Measurements from ENCODE around the gene FRMD4B.
"Not testable (repeated sequence)": the region's sequence is repeated elsewhere in the genome, so short reads cannot be mapped to it uniquely, and the experiment has no call there.

FRMD4B gene

DNA sequence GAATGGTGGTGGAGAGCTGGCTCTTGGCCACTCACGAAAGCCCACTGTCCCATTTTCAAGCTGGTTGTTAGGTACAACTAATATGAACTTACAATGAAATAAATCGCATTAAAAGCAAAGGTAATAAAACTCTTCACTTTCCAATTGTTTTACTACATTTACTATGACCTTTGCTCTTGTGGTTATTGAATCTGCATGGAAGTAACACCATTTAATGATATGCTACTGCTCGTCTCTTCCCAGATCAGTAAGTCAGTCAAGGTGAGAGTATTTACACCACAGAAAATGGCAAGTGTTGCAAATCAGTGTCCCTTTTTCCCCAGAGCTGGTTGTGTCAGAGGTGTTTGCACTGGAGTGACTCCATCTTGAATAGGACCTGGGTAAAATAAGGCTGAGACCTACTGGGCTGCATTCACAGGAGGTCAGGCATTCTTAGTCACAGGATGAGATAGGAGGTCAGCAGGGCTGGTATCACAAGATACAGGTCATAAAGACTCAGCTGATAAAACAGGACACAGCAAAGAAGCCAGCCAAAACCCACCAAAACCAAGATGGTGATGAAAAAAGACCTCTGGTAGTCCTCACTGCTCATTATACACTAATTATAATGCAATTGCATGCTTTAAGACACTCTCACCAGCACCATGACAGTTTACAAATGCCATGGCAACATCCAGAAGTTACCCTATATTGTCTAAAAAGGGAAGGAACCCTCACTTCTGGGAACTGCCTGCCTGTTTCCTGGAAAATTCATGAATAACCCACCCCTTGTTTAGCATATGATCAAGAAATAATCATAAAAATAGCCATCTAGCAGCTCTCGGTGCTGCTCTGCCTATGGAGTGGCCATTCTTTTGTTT is 57.6 kb downstream of the FRMD4B start:
- Histone ChIP-seq H3K9ac (ENCODE audit: low read depth in 1 of 2, low read length in 2 of 2) (no peak overlapping the region), H3K9me3 (ENCODE audit: control insufficient read depth in 2 of 2, low read length in 2 of 2) (no peaks in the 10 kb centered on the region), H3K36me3 (ENCODE audit: control insufficient read depth in 2 of 2, insufficient read depth in 2 of 2, low read length in 2 of 2) (no peaks in the 10 kb centered on the region), H3K4me3 (ENCODE audit: low read length in 2 of 2) (no peak overlapping the region), H3K4me1 (ENCODE audit: control insufficient read depth in 2 of 2, insufficient read depth in 2 of 2, low read length in 2 of 2) (peaks cover 3 to 12% of the 10 kb centered on the region in 2 donors), H3K27ac (ENCODE audit: low read depth in 2 of 2, low read length in 2 of 2) (no peak overlapping the region), H3K27me3 (ENCODE audit: control insufficient read depth in 2 of 2, insufficient read depth in 2 of 2, low read length in 2 of 2) (no peaks in the 10 kb centered on the region)

GRCh38 chr3:69326855-69327300 is 59.0 kb downstream of the FRMD4B start:
- no peak overlapping the region for H3K4me3 ChIP-seq (ENCODE audit: low read length in 2 of 2)
- no peaks in the 10 kb centered on the region for H3K27me3 ChIP-seq (ENCODE audit: control insufficient read depth in 2 of 2, insufficient read depth in 2 of 2, low read length in 2 of 2)
- H3K9me3 ChIP-seq (ENCODE audit: control insufficient read depth in 2 of 2, low read length in 2 of 2) = no peaks in the 10 kb centered on the region
- H3K9ac ChIP-seq (ENCODE audit: low read depth in 1 of 2, low read length in 2 of 2) = no peak overlapping the region
- H3K27ac ChIP-seq (ENCODE audit: low read depth in 2 of 2, low read length in 2 of 2) = peak overlapping the region; percentile 31 to 62
- H3K36me3 ChIP-seq (ENCODE audit: control insufficient read depth in 2 of 2, insufficient read depth in 2 of 2, low read length in 2 of 2) = no peaks in the 10 kb centered on the region
- peaks cover 3 to 12% of the 10 kb centered on the region in 2 donors for H3K4me1 ChIP-seq (ENCODE audit: control insufficient read depth in 2 of 2, insufficient read depth in 2 of 2, low read length in 2 of 2)

DNA sequence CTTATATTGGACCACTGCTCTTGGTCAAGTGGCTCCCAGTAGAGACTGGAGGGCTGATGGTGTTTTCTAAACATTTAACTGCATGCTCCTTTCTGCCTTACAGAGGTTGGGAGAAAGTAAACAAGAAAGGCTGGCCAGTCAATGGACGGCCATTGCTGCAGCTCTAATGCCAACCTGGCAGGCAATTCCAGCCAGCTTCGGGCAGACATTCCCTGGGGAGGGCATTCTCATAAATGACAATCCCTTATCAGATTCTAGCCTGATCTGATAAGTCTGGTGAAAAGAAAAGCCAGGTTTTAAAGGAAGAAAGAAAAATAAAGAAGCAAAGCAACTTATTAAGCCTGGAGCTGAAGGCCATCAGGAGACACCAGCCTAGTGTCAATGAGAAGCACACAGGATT is 60.7 kb downstream of the FRMD4B start:
- Histone ChIP-seq H3K9ac (ENCODE audit: low read depth in 1 of 2, low read length in 2 of 2) (no peak overlapping the region), H3K4me1 (ENCODE audit: control insufficient read depth in 2 of 2, insufficient read depth in 2 of 2, low read length in 2 of 2) (peaks cover 3 to 12% of the 10 kb centered on the region in 2 donors), H3K9me3 (ENCODE audit: control insufficient read depth in 2 of 2, low read length in 2 of 2) (no peaks in the 10 kb centered on the region), H3K4me3 (ENCODE audit: low read length in 2 of 2) (no peak overlapping the region), H3K27ac (ENCODE audit: low read depth in 2 of 2, low read length in 2 of 2) (peak overlapping the region in 1 of 2 donors; percentile 1), H3K27me3 (ENCODE audit: control insufficient read depth in 2 of 2, insufficient read depth in 2 of 2, low read length in 2 of 2) (no peaks in the 10 kb centered on the region), H3K36me3 (ENCODE audit: control insufficient read depth in 2 of 2, insufficient read depth in 2 of 2, low read length in 2 of 2) (no peaks in the 10 kb centered on the region)

DNA sequence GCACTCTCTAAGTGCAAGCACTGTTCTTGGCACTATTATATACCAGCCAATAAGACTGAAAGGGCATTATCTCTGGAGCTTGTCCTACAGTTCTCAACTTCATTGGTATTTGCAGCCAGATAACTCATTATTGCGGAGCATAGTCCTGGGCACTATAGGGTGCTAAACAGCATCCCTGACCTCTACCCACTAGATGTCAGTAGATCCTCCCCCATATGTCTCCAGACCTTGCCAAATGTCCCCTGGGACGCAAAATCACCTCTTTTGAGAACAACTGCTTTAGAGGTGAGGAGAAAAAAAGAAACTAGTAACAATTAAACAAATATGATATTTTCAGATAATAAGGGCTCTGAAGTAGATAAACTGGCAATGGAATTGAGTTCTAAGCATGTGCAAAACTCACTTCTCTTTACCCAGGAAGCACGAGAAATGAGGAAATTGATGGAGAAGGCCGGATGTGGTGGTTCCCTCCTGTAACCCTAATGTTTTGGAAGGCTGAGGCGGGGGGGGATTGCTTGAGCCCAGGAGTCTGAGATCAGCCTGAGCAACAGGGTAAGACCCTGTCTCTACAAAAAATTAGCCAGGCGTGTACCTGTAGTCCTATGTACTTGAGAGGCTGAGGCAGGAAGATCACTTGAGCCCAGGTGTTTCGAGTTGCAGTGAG is 61.4 kb downstream of the FRMD4B start:
- no peaks in the 10 kb centered on the region for H3K27me3 ChIP-seq (ENCODE audit: control insufficient read depth in 2 of 2, insufficient read depth in 2 of 2, low read length in 2 of 2)
- H3K27ac ChIP-seq (ENCODE audit: low read depth in 2 of 2, low read length in 2 of 2) = no peak overlapping the region
- H3K9me3 ChIP-seq (ENCODE audit: control insufficient read depth in 2 of 2, low read length in 2 of 2) = no peaks in the 10 kb centered on the region
- H3K4me1 ChIP-seq (ENCODE audit: control insufficient read depth in 2 of 2, insufficient read depth in 2 of 2, low read length in 2 of 2) = peaks cover 3 to 12% of the 10 kb centered on the region in 2 donors
- H3K4me3 ChIP-seq (ENCODE audit: low read length in 2 of 2) = no peak overlapping the region
- no peaks in the 10 kb centered on the region for H3K36me3 ChIP-seq (ENCODE audit: control insufficient read depth in 2 of 2, insufficient read depth in 2 of 2, low read length in 2 of 2)
- H3K9ac ChIP-seq (ENCODE audit: low read depth in 1 of 2, low read length in 2 of 2) = no peak overlapping the region

DNA sequence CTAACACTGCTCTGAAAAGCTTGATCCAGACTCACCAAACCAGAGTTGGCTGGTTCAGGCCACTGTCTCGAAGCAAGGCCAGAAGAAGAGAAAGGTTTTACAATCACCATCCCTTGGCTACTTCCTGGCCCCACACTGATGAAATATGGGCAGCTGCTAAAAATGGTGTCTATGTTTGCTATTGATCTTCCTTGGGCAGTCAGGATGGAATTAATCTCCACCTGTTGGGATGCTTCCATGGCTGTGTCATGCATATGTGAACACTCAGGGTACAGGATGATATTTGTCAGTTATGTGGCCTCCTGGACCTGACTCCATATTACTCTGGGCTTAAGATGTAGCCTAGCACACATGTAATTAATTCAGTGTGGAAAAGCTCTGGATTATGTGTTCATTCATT is 61.9 kb downstream of the FRMD4B start:
- peaks cover 3 to 12% of the 10 kb centered on the region in 2 donors for H3K4me1 ChIP-seq (ENCODE audit: control insufficient read depth in 2 of 2, insufficient read depth in 2 of 2, low read length in 2 of 2)
- no peaks in the 10 kb centered on the region for H3K36me3 ChIP-seq (ENCODE audit: control insufficient read depth in 2 of 2, insufficient read depth in 2 of 2, low read length in 2 of 2)
- H3K27ac ChIP-seq (ENCODE audit: low read depth in 2 of 2, low read length in 2 of 2) = no peak overlapping the region
- no peaks in the 10 kb centered on the region for H3K9me3 ChIP-seq (ENCODE audit: control insufficient read depth in 2 of 2, low read length in 2 of 2)
- no peak overlapping the region for H3K9ac ChIP-seq (ENCODE audit: low read depth in 1 of 2, low read length in 2 of 2)
- no peak overlapping the region for H3K4me3 ChIP-seq (ENCODE audit: low read length in 2 of 2)
- no peaks in the 10 kb centered on the region for H3K27me3 ChIP-seq (ENCODE audit: control insufficient read depth in 2 of 2, insufficient read depth in 2 of 2, low read length in 2 of 2)

DNA sequence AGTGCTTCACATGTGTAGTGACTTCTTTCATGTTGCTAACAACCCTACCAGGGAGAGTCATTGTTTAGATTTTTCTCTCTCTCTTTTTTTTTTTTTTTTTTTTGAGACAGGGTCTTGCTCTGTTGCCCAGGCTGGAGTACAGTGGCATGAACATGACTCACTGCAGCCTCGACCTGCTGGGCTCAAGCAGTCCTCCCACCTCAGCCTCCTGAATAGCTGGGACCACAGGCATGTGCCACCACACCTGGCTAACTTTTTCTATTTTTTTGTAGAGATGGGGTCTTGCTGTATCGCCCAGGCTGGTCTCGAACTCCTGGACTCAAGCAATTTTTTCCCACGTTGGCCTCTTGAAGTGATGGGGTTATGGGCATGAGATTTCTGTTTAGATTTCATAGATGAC is 63.4 kb downstream of the FRMD4B start:
- not testable (repeated sequence) for H3K27me3 ChIP-seq (ENCODE audit: control insufficient read depth in 2 of 2, insufficient read depth in 2 of 2, low read length in 2 of 2); H3K9me3 ChIP-seq (ENCODE audit: control insufficient read depth in 2 of 2, low read length in 2 of 2); H3K9ac ChIP-seq (ENCODE audit: low read depth in 1 of 2, low read length in 2 of 2); H3K4me3 ChIP-seq (ENCODE audit: low read length in 2 of 2); H3K4me1 ChIP-seq (ENCODE audit: control insufficient read depth in 2 of 2, insufficient read depth in 2 of 2, low read length in 2 of 2); H3K27ac ChIP-seq (ENCODE audit: low read depth in 2 of 2, low read length in 2 of 2); H3K36me3 ChIP-seq (ENCODE audit: control insufficient read depth in 2 of 2, insufficient read depth in 2 of 2, low read length in 2 of 2)

DNA sequence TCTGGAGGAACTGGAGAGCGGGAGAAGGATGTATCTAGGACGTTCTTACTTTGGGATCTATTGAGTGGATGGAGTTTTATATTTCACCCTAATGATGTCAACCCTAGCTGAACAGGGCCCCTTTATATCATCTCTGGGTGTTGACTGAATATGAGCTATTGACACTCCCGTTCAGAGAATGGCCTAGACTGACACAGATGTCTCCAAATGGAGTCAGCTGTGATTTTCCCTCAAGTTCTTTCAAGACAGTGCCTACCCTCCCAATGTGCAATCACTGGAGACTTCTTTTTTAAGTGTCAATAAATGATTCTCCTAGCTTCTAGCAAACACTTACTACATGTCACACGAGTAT is 63.8 kb downstream of the FRMD4B start:
- Histone ChIP-seq H3K4me1 (ENCODE audit: control insufficient read depth in 2 of 2, insufficient read depth in 2 of 2, low read length in 2 of 2) (peaks cover 0 to 8% of the 10 kb centered on the region in 2 donors), H3K36me3 (ENCODE audit: control insufficient read depth in 2 of 2, insufficient read depth in 2 of 2, low read length in 2 of 2) (no peaks in the 10 kb centered on the region), H3K4me3 (ENCODE audit: low read length in 2 of 2) (no peak overlapping the region), H3K9me3 (ENCODE audit: control insufficient read depth in 2 of 2, low read length in 2 of 2) (no peaks in the 10 kb centered on the region), H3K9ac (ENCODE audit: low read depth in 1 of 2, low read length in 2 of 2) (no peak overlapping the region), H3K27ac (ENCODE audit: low read depth in 2 of 2, low read length in 2 of 2) (no peak overlapping the region), H3K27me3 (ENCODE audit: control insufficient read depth in 2 of 2, insufficient read depth in 2 of 2, low read length in 2 of 2) (no peaks in the 10 kb centered on the region)

DNA sequence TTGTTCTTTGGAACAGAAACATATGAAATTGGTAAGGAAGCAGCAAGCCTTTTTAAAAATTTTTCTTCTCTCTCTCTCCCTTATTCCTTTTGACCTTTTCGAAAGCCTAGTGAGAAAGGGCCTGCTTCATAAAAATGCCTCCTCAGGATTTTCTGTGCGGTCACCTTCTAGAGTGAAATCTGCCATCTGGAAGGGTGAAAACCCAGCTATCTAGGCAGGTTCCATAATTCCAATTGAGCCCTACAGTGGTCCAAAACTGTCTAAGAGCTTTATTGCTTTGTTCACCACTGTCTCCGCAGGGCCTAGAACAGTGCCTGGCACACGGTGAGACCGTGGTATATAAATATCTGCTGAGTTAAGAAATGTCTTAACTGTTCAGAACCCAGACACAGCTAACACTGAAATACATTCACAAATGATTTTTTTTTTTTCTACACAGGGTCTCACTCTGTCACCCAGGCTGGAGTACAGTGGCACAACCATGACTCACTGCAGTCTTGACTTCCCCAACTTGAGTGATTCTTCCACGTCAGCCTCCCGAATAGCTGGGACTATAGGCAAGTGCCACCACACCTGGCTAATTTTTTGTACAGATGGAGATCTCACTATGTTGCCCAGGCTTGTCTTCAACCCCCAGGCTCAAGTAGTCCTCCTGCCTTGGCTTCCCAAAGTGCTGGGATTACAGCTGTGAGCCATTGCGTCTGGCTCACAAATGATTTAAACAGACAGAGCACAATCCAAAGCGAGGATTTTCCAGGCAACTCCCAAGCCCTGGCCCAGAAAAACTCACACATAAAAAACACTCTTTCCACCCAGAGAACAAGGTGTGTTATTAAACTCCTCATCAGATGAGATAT is 64.4 kb downstream of the FRMD4B start:
- Histone ChIP-seq H3K4me1 (ENCODE audit: control insufficient read depth in 2 of 2, insufficient read depth in 2 of 2, low read length in 2 of 2) (peaks cover 0 to 8% of the 10 kb centered on the region in 2 donors), H3K36me3 (ENCODE audit: control insufficient read depth in 2 of 2, insufficient read depth in 2 of 2, low read length in 2 of 2) (no peaks in the 10 kb centered on the region), H3K4me3 (ENCODE audit: low read length in 2 of 2) (no peak overlapping the region), H3K9me3 (ENCODE audit: control insufficient read depth in 2 of 2, low read length in 2 of 2) (no peaks in the 10 kb centered on the region), H3K27ac (ENCODE audit: low read depth in 2 of 2, low read length in 2 of 2) (peak overlapping the region; percentile 10 to 35), H3K9ac (ENCODE audit: low read depth in 1 of 2, low read length in 2 of 2) (no peak overlapping the region), H3K27me3 (ENCODE audit: control insufficient read depth in 2 of 2, insufficient read depth in 2 of 2, low read length in 2 of 2) (no peaks in the 10 kb centered on the region)

GRCh38 chr3:69320871-69321271 is 65.0 kb downstream of the FRMD4B start:
- no peak overlapping the region for H3K9ac ChIP-seq (ENCODE audit: low read depth in 1 of 2, low read length in 2 of 2)
- peaks cover 0 to 5% of the 10 kb centered on the region in 2 donors for H3K4me1 ChIP-seq (ENCODE audit: control insufficient read depth in 2 of 2, insufficient read depth in 2 of 2, low read length in 2 of 2)
- peak overlapping the region; percentile 10 to 35 for H3K27ac ChIP-seq (ENCODE audit: low read depth in 2 of 2, low read length in 2 of 2)
- H3K36me3 ChIP-seq (ENCODE audit: control insufficient read depth in 2 of 2, insufficient read depth in 2 of 2, low read length in 2 of 2) = no peaks in the 10 kb centered on the region
- no peaks in the 10 kb centered on the region for H3K27me3 ChIP-seq (ENCODE audit: control insufficient read depth in 2 of 2, insufficient read depth in 2 of 2, low read length in 2 of 2)
- no peaks in the 10 kb centered on the region for H3K9me3 ChIP-seq (ENCODE audit: control insufficient read depth in 2 of 2, low read length in 2 of 2)
- no peak overlapping the region for H3K4me3 ChIP-seq (ENCODE audit: low read length in 2 of 2)

GRCh38 chr3:69319652-69320051 is 66.2 kb downstream of the FRMD4B start:
- Histone ChIP-seq H3K4me3 (ENCODE audit: low read length in 2 of 2) (no peak overlapping the region), H3K27ac (ENCODE audit: low read depth in 2 of 2, low read length in 2 of 2) (peak overlapping the region; percentile 0 to 6)

More at GRCh38 chr3:69319652-69320051, 66.2 kb downstream of the FRMD4B start:
- no peak overlapping the region for H3K9ac ChIP-seq (ENCODE audit: low read depth in 1 of 2, low read length in 2 of 2)
- no peaks in the 10 kb centered on the region for H3K27me3 ChIP-seq (ENCODE audit: control insufficient read depth in 2 of 2, insufficient read depth in 2 of 2, low read length in 2 of 2)
- no peaks in the 10 kb centered on the region for H3K36me3 ChIP-seq (ENCODE audit: control insufficient read depth in 2 of 2, insufficient read depth in 2 of 2, low read length in 2 of 2)
- no peaks in the 10 kb centered on the region for H3K9me3 ChIP-seq (ENCODE audit: control insufficient read depth in 2 of 2, low read length in 2 of 2)
- no peaks in the 10 kb centered on the region for H3K4me1 ChIP-seq (ENCODE audit: control insufficient read depth in 2 of 2, insufficient read depth in 2 of 2, low read length in 2 of 2)

All from mucosa of rectum (tissue), 2 donors.